ENCODE measurements around the gene MIPOL1.

Gene MIPOL1

GRCh38 chr14:37596790-37597472, 399.2 kb downstream of the MIPOL1 start:
- no peak for DNase-seq

DNA sequence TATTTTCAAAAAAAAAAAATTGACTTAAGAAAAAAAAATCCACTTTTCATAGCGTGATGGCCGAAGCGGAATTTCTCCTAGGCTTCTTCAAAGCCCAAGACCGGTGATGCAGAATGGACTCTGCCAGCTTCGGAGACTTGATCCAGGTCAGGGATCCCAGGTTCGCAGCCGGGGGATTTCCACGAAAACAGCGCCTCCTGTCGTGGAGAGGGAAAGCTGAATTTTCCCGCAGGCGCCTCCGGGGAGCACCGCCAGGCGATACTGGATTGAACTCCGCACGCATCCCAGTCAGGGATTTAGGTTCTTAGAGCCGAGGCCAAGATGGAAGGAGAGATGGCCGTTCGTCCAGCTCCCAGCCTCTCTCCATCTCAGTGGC, 399.8 kb downstream of the MIPOL1 start:
- no peak for DNase-seq

- DNase-seq = no peak
Observed at GRCh38 chr14:37597914-37598746, 400.4 kb downstream of the MIPOL1 start.

GRCh38 chr14:37598747-37599506, 401.2 kb downstream of the MIPOL1 start:
- no peak for DNase-seq

DNA sequence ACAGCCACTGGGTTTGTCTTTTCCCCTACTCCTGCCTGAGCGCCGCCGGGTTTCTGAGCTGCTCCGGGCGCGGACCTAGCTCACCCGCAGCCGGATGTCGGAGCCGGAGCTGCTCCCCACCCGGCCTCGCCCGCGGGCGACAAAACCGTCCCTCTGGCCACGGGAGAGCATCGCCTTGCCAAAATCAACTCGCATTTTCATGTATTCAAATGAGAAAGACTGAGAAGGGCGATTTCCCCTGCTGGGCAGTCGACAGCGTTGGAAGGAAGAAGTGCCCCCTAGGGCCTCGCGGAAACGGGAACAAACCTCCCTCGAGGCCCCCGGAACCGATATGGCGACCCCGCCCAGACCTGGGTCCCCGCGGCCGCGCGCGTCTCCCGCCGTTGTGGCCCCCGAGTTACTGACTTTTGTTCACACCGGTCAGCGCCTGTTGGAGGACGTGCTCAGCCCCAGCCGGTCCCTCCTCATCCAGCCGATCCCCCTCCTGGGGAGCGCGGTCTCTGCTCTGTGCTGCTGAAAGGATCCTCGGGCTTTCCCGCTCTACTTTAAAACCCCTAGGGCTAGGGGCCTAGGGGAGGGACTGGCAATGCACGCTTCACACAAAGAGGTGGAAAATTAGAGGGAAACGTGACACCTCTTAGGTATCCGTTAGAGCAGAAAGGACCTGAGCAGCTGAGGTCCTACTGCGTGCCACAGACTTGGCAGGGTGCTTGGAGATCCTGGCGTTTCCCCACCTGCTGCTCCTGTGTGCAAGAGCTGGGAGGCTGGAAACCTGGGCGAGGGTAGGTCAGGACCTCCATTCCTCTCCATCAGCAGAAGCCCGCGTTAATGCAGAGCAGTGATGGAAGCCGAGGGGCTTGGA, 402.0 kb downstream of the MIPOL1 start:
- DNase-seq = no peak

- DNase-seq = no peak
Observed at GRCh38 chr14:37600880-37601741, 403.4 kb downstream of the MIPOL1 start.

- no peak for DNase-seq
Observed at GRCh38 chr14:37601865-37602264, 404.1 kb downstream of the MIPOL1 start.

All from hypothalamus (tissue), 51 donors.